NCI-H2196 (cell line): ENCODE data around the gene HHIPL1.

Experiments
- DNase-seq: peaks from one replicate; lab custom pipeline; 2025; ENCODE audit not compliant: unreplicated experiment; lab: John Stamatoyannopoulos, UW

Gene HHIPL1

DNA sequence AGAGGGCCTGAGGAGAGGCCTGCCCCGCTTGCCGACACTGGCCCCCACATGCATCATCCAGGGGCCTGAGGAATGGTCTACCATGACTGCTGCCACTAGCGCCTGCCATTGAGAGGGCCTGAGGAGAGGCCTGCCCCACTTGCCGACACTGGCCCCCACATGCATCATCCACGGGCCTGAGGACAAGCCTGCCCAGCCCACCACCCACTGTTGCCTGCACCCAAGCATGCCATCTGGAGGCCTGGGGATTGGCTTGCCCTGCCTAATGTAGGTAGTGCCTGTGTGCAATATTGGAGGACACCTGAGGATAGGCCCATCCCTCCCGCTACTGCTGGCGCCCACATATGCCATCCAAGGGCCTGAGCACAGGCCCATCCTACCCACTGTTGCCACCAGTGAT, 63.5 kb downstream of the HHIPL1 start:
- no peak for DNase-seq

DNA sequence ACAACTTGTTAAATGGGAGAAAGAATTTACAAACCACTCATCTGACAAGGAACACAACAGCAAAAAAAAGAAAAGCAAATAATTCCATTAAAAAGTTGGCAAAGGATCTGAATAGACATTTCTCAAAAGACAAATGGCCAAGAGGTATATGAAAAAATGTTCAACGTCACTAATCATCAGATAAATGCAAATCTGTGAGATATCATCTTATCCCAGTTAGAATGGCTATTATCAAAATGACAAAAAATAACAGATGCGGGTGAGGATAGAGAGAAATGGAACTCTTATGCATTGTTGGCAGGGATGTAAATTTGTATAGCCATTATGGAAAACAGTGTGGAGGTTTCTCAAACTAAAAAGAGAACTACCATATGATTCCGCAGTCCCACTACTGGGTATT, 69.0 kb downstream of the HHIPL1 start:
- DNase-seq = no peak

DNA sequence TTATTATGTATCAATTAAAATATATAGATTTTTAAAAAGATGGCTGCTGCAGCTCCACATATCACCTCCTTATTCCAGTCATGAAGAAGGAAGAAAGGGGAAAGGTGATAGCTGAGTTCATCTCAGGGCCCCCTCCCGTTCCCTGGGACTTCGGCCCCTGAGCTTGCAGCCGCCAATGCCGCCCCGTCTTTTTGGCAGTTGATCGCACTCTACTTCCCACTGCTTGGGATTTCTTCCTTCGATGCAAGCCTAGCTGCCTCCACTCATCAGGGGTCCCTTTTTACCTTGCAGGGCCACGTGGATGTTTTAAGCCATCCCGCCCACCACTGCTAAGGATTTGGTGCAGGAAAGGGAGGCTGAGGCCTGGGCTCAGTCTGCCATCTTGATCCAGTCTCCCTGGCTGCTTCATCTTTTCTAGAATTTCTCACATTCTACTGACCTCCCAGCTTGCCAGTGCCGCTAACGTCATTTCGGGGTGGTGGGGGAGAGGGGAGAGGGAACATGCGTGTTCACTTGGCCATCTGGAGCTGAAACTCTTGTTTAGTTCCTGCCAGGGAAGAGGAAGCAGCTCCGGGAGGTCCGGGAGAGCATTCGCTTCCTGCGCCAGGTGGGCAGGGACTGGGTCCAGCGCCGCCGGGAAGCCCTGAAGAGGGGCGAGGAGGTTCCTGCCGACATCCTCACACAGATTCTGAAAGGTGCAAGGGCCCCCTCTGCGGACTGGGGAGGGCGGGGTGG, 70.5 kb downstream of the HHIPL1 start:
- no peak for DNase-seq

DNA sequence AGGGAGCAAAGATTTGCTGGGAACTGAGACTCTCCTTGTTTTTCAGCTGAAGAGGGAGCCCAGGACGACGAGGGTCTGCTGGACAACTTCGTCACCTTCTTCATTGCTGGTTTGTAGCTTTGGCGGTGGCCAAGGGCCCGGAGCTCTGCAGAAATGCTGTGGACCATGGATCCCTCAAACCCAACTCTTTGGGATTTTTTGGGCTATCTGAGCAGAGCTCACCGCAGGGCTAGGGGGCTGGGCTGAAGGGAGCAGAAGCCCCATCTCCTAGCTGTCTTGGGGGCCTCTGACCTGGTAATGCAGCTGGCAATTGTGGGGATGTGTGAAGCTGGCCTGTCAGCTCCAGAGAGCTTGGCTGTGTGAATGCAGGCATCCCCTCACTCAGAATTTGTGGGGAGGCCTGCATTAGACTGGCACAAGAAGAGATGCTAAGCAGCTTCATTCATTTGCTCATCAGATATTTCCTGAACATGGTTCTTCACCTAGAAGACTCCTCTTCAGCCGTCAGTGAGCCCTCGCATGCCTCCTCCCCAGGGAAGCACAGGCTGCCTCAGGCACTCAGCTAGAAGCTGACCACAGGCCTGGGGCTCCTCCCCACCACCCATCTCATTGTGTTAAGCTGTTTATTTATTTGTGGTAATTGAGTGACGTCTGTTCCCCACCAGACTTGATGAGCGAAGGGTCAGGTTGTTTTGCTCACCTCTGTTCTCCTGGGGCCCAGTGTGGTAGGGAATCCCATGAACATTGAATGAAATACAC, 71.3 kb downstream of the HHIPL1 start:
- no peak for DNase-seq

DNA sequence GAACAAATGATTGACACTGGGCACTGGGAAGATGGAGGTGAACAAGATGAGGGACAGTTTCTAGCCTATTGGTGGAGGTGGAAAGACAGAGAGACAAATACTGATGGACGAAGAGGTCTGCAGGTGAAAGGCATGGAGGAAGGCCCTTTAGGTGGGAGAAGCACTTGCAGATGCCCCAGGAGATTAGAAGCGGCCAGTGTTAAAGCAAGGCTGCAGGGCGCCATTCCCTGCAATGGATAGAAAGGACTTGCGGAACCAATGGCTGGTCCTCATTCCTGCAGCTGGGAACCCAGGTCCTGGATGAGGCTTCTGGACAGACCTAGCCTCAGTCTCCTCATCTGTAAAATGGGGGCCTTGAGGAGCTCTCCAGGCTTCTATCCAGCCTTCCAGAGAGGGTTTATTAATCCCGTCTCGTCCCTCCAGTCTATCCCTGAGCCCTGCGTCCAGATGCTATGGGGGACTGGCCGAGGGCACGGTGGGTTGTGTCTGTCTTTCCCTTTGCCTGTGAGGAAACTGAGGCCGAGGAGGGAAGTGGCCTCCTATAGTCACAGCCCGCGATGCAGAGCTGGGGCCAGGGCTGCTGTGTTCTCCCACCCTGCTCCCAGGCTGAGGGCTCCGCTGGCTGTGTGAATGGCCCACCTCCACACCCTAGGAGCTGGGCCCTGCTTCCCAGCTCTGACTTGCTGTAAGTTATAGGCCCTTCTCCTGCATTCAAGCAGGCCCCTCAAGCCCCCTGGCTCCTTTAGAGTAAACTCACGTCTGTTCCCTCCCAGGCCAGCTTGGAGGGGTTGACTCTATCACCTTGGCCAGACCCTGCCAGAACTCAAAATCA, 72.1 kb downstream of the HHIPL1 start:
- DNase-seq = no peak

DNA sequence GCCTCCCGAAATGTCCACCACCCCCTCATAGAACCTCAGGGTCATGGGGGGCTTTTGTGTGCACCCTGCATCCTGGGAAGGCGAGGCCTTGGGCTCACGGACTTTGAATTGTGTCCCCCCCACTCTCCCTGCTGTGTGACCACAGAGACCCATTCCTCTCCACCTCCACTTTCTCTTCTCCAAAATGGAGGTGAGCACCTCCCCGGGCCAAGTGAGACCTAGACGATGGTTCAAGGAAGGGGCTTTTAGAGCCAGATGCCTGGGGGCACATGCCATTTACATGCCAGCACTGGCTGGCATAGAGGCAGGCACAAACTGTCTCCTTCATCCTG, 72.7 kb downstream of the HHIPL1 start:
- DNase-seq = no peak

DNA sequence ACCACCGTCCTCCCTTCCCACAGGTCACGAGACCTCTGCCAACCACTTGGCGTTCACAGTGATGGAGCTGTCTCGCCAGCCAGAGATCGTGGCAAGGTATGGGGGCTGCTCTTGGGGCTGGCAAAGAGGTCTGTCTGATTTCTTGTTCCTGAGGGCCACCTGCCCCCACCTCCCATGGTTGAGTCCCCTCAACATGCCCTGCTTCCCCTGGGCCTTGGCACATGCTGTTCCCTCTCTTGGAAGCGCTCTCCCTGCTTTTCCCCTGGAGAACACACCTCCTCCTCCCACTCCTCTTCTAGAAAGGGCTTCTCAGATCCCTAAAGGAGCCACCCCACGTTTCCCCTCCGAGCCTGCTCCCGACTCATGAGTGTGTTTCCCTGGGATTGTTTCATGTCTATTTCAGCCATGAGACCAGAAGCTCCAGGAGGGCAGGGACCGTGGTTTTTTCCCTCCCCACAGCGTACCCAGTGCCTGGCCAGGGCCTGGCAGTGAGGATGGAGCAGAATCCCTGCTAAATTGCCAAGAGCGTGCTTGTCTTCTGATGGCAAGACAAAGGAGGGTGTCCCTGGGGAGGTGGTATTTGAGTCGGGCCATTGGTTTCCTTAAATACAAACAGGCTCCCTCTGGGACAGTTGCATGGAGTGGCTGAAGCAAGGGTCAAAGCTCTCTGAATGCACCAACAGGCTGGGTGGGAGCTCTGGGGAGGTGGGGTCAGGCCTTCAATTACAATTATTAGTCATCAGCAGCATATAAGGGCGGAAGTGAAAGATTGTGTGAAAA, 73.3 kb downstream of the HHIPL1 start:
- DNase-seq = no peak

DNA sequence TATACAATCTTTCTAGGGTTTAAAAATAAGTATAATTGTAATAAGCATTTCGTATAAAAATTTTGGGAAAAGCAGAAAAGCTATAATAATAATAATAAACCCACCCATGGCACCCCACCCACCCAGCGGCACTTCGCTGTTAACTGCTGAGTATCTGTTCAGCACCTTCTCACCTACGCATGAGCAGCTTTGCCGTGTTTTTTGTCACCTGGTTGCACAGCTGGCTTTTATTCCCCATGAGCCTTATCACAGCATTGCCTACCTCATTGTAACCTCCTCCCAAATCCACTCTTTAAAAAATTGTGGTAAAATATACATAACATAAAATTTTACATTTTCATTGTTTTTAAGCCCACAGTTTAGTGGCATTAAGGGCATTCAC, 73.9 kb downstream of the HHIPL1 start:
- no peak for DNase-seq

DNA sequence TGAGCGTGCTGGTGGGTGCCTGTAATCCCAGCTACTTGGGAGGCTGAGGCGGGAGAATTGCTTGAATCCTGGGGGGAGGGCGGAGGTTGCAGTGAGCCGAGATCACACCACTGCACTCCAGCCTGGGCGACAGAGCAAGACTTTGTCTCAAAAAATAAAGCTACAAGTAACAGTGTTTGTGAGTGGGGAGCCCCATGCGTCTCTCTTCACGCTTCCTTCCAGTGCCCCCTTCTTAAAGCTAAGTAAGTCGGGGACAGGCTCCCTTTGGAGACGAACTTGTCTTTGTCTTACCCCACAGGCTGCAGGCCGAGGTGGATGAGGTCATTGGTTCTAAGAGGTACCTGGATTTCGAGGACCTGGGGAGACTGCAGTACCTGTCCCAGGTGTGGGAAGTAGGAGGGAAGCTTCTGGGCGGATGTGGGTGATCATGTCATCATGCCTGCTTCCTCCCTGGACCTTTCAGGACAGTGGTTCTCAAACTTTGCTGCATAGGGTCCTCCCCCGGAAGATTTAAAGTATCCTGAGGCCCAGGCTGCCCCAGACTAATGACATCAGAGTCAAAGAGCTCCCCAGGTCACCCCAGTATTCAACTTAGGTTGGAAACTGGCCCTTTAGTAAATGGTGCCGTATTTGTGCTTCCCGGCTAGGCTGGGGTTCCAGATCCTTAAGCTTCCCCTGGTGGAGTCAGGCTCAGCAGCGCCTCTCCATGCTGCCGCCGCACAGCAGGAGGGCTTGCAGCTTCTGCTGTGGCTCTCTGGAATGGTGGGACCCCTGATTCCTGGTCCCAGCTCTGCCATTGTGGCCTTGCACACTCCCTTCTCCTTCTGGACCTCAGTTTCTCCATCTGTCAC, 76.2 kb downstream of the HHIPL1 start:
- DNase-seq = no peak

DNA sequence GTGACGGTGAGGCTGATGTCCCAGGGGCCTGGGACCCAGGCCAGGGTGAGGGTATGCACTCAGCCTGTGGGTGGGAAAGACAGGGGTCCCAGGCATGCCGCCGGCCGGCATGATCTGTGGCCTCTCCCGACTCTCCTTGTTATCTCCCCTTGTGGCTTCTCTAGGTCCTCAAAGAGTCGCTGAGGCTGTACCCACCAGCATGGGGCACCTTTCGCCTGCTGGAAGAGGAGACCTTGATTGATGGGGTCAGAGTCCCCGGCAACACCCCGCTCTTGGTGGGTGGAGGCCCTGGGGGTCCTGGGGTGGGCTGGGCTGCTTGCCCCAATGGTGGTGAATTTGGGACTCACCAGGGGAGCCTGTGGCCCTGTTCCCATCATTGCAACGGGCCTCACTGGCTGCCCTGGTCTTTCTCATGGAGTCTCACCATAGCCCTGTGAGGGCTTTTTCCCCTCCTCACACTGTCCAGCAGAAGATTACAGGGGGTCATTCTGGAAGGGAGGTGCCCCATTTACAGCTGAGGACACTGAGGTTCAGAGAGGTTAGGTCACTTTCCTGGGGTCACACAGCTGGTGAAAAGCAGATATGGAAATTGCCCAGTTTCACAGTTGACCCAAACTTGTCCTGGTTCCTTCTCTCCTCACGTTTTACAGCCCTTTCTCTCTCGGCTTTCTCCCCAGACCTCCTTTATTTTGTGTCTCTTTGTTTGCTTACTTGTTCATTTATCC, 77.0 kb downstream of the HHIPL1 start:
- DNase-seq = no peak

DNA sequence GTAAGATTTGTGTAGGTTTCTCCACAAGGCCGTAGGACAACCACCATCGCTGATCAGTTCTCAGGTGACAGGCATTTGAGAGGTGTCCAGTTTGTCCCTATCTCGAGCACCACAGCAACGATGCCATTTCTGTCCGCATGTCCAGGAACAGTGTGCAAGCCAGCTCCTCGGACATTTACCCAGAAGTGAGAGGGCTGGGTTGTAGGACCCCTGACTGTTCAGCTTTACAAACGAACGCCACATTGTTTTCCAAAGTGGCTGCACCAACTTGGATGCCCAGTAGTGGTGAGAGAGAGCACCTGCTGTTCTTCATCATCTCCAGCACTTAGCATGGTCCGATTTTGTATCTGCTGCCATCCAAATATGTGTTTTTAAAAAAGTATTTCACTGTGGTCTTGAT, 77.8 kb downstream of the HHIPL1 start:
- no peak for DNase-seq

DNA sequence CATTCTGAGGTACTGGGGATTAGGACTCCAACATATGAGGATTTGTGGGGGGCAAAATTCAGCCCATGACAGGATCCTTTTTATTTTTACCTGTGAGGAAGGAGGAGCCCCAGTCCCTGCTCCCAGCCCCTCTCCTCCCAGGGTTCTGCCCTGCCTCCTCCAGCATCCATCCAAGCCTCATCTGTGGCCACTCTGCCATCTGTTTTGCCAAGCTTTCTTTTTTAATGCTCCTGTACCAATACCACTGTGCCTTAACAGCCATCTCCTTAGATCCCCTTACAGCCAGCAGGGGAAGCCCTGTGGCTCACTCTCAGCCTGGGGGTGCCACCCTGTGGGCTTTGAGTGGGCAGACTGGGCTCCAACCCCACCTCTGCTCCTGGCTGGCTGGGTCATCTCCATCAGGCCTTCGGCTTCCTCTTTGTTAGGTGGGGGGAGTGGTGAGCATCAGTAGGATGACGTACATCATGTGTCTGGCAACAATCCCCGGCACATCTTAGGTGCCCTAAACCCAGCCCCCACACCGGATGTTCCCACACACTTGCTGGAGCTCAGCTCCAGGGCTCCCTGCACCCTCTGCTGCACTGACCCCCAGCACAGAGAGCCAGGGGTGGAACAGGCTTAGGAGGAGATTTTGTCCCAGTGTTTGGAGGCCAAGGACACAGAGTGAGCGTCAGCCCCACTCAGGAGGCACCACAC, 79.4 kb downstream of the HHIPL1 start:
- DNase-seq = no peak

DNA sequence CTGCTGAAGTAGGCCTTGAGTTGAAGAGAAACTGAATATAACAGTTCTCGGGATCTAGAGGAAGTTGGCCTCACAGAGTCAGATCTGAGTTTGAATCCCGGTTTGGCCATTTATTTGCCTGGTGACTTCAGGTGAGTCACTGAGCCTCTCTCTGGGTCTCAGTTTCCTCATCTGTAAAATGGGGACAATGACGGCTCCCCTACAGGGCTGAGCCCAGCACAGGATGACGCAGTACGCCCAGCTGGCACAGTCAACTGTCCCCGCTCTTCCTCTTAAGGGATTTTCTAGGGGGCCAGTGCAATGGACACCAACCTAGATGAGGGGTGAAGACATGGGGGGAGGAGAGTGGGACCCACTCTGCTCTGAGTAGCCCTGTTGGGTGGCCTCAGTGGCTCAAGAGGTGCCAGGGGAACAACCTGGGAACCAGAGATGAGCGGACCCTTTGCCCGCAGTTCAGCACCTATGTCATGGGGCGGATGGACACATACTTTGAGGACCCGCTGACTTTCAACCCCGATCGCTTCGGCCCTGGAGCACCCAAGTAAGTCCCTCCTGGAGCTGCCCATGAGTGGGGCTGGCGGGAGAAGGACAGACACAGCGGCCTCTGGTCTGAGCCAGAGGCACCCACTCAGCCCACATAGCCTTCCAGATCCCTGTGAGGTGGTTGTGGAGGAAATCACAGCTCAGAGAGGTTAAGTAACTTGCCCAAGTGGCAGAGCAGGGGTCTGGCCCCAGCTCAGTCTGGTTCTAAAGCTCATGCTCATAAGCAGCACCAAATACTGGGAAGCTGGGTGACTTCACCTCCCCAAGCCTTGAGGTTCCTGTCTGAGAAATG, 80.2 kb downstream of the HHIPL1 start:
- no peak for DNase-seq

DNA sequence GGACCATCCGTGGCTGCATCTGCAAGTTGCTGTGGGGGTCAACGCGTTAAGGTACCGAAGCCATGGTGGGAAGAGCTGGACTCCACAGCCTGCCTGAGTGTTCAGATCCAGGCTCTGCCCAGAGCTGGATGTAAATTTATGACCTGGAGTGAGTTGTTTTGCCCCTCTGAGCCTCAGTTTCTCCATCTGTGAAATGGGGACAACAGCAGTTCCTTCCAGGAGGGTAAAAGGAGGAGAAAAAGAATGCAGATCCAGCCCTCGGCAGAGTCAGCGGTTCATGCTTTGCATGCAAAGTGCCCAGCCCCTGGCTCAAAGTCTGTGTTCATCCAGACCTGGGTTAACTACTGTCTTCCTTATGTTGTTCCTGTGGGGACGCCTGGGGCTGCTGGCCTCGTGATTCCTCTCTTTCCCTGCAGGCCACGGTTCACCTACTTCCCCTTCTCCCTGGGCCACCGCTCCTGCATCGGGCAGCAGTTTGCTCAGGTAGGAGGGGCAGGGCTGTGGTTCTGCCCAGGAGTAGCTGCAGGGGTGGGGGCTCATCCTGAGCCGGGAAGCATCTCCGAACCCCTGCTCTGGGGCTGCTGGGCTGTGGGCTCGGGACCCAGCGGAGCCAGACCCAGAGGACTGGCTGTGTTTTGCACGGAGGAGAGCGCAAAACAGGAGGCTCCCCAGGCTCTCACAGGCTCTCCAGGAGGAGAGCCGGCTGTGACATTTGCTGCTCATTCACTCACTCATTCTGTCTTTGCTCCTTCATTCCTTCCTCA, 81.0 kb downstream of the HHIPL1 start:
- DNase-seq = no peak

DNA sequence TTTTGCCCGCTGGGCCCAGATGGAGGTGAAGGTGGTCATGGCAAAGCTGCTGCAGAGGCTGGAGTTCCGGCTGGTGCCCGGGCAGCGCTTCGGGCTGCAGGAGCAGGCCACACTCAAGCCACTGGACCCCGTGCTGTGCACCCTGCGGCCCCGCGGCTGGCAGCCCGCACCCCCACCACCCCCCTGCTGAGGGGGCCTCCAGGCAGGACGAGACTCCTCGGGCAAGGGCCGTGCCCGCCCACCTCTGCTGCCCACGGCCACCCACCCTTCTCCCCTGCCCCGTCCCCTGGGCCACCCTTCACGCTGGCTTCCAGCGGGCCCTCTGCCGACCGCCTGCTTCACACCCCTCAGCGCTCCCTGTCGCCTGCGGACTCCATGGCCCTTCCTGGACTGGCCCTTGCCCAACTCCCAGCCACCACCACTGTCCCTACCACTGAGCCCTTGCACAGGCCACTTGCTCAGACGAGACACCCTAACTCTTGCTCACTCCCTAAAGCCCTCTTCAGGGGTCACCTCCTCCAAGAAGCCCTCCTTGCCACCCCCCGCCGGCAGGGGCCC, 81.7 kb downstream of the HHIPL1 start:
- DNase-seq = no peak

DNA sequence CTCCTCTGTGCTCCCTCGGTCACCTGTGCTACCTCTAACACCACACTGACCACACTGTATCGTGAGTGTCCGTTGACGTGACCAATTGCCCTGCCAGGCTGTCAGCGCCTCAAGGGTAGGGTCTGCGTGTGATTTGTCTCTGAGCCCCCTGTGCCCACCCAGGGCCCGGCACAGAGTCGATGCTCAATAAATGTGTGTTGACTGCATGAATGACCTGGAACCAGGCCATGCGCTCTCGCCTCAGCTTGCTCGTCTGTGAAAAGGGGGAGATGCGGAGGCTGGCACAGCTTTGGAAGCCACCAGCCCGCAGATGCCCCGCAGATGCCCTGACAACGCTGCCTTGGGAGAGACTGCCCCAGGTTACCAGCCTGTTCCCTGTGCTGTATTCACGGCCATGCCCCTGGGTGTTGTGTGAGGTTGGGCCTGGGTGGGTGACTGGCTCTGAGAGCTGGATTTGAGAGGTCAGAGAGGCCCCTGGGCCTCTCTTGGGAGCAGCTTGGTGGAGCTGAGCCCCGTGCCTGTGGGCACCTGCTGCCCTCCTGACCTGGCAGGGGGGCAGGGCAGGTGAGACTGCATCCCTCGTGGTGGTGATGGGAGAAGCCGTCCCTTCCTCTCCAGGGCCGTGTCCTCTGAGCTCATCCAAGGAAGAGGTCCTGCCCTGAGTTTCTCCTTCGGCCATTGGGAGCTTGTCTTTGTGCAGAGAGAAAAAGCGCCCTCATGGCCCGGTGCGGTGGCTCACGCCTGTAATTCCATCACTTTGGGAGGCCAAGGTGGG, 82.4 kb downstream of the HHIPL1 start:
- DNase-seq = no peak
